GM21447 (cell line): Measurements from ENCODE around the gene EPHB2.

ENCODE experiments used
- ATAC-seq: cut with Tn5 transposase; IDR thresholded peaks from one replicate; pipeline ENCODE4 v1.9.1; 2021; ENCODE audit not compliant: unreplicated experiment

The EPHB2 gene

DNA sequence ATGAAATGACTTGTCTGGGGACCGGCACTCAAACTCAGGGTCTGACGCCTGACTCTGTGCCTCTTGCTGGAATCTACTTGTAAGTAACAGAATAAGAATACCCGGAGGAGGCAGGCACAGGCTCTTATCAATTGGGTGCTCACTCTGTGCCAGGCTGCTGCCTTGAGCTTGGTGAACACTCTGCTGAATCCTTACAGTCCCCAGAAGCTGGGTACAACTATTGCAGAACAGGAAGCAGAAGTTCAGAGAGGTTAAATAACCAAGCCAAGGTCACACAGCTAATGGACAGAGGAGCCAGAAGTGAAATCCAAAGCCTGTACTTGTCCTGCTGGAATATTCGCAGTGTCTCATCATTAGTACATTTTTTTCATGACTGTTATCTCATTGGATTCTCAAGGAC is 86.0 kb downstream of the EPHB2 start:
- ATAC-seq, result no peak

GRCh38 chr1:22798083-22798482 is 87.4 kb downstream of the EPHB2 start:
- ATAC-seq, result no peak

- no peak for ATAC-seq
These were observed 89.3 kb downstream of the EPHB2 start for GRCh38 chr1:22799971-22800370.

GRCh38 chr1:22800629-22801028 is 90.0 kb downstream of the EPHB2 start:
- no peak for ATAC-seq

- ATAC-seq, result no peak
These were observed 90.7 kb downstream of the EPHB2 start for GRCh38 chr1:22801347-22801746.

DNA sequence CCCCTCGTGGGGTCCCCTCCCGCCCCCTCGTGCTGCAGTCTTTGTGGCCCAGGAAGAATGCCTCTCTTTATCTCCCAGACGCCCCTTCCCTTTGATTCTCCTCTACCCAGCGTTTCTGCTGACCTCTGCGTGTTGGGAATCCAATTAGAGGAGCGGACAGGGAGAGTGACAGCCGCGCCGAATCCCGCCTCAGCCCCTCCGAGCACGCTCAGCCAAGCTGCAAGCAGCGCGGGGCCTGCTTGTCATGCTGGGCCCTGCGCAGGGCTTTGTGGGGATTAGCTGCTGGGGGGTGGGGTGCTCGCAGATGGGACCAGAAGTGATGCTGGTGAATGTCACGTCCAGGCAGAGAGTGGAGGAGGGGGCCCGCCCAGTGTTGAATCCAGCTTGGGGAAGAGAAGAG is 91.1 kb downstream of the EPHB2 start:
- no peak for ATAC-seq

GRCh38 chr1:22803833-22804232 is 93.2 kb downstream of the EPHB2 start:
- ATAC-seq, result no peak

- ATAC-seq, result no peak
These were observed 93.8 kb downstream of the EPHB2 start for GRCh38 chr1:22804406-22804805.

DNA sequence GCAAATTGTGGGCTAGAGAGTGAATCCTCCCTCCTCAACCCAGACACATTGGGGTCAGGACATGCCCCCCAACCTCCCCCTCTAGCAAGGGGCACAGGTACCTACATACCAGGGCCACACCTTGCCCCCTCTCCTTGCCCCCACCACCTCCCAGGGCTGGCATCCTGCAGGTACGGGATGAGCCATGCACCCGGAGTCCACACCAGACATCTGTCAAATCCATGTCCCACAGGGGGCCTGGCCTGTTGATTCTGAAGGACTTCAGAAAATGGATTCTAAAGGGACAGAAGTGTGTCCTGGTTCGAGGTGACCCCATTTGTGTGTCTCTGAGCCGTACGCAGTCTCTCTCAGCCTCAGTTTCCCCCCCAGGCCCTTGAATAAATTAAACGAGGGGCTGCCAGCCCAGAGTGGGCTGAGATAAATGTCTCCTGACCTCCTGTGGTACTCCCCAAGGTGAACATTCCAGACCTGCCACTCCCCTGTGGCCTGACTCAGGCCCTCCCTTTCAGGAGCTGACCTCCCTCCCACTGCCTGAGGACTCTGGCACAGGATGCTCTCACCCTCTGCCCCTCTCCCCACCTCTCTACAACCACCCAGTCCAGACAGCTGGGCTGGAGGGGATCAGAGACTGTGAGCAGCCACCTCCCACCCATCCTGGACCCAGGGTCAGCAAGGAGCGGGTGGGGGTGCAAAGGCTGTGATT is 94.5 kb downstream of the EPHB2 start:
- no peak for ATAC-seq

- no peak for ATAC-seq
These were observed 95.0 kb downstream of the EPHB2 start for GRCh38 chr1:22805672-22806038.

- ATAC-seq, result no peak
These were observed 95.9 kb downstream of the EPHB2 start for GRCh38 chr1:22806584-22806983.

GRCh38 chr1:22807340-22807739 is 96.7 kb downstream of the EPHB2 start:
- ATAC-seq, result no peak

GRCh38 chr1:22808186-22808675 is 97.6 kb downstream of the EPHB2 start:
- ATAC-seq, result no peak

DNA sequence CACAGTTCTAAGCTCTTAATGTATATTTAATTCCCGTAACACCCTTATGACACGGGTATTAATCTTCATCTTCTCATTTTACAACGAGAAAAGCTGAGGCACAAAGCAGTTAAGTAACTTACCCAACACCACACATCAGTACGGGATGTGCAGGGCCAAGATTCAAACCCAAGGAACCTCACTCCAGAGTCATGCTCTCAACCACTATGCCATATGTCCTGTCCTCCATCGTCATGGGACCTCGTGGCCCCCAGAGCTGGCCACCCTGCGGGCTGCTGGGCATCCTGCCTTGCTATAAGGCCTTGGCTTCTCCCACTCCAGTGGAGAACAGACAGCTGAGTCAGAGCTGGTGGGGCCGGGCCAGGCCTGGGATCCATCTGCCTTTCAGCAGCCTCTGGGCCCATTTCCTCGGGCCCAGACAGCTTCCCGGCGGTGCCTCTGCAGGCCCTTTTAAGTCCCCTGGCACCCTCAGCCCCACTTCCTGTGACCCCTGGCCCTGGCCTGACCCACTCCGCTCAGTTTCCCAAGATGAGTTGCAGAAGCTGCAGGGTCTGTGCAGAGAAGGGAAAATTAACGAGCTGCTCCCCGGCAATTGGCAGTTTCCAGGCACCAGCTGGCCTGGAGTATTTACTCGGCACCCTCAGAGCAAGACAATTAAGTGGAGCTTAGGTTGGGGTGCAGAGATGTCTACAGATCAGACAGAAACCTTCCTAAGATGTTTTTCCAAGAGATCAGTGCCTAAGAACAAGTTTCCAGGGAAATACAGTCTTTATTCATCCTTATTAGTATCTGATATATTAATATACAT is 98.2 kb downstream of the EPHB2 start:
- ATAC-seq, result no peak

DNA sequence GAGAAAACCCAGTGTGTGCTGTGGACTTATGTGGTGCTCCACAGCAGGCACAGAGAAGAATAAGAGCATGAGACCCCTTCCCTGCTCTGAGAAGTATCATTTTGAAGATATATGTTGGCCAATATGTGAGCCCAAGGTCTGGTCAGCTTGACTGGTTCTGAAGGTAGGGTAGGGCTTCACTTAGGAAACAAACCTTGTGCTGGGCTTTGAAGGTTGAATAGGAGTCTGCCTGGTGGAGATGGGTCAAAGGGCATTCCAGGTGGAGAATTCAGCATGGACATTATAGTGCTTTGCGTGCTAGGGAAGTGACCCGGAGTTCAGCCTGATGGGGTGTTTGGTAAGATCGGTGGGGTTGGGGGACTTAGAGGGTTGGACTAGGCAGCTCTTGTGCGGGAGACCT is 99.1 kb downstream of the EPHB2 start:
- no peak for ATAC-seq

DNA sequence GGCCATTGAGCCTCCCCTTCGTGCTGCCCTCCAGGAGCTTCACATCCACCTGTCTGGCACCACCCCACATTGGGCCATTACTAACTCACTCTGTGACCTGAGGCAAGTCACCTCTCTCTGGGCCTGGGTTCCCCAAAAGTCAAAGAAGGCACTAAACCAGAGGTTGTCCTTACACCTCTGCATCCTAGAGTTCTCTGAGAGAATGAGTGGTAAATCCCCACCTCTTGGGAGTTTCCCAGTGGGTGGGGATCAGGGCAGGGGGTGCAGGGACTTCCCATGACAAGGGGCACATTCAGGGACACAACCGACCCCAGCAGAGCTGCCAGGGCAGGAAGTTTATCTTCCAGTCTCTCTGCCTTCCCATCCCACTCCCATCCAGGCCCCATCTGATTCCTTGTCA is 99.7 kb downstream of the EPHB2 start:
- ATAC-seq, result no peak

- no peak for ATAC-seq
These were observed 101.6 kb downstream of the EPHB2 start for GRCh38 chr1:22812092-22812880.

DNA sequence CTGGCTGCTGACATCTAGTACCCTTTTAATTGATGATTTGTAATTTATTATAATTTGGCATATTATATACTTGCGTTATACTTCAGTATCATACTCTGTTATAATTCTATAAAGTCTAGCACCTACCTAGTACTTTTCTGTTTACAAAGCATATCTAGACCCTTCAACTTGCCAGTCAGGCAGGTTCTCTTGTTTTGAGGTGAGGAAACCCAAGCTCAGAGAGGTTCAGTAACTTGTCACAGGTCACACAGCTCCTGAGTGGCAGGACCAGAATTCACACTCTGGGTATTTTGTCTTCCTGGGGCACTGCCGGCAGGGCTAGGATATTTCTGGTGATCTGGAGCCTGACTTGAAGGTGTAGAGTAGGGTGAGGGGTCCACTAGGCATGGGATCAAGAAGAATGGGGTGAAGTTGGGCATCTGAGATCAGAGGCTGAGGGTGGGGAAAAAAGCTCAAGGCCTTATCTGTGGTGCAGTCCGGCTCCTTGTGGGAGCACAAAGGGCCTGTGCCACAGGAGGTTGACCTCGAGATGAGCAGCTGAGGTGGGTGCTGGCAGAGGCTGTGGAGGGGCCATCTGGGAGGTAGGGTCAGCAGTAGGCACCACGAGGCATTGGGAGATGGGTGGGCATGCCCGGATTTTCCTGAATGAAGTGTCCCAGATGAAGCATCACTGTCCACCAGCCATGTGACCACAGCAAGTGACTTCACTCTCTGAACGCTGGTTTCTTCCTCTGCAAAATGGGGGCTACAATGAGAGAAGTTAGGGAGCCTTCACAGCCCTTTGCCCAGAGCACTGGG is 102.6 kb downstream of the EPHB2 start:
- no peak for ATAC-seq

DNA sequence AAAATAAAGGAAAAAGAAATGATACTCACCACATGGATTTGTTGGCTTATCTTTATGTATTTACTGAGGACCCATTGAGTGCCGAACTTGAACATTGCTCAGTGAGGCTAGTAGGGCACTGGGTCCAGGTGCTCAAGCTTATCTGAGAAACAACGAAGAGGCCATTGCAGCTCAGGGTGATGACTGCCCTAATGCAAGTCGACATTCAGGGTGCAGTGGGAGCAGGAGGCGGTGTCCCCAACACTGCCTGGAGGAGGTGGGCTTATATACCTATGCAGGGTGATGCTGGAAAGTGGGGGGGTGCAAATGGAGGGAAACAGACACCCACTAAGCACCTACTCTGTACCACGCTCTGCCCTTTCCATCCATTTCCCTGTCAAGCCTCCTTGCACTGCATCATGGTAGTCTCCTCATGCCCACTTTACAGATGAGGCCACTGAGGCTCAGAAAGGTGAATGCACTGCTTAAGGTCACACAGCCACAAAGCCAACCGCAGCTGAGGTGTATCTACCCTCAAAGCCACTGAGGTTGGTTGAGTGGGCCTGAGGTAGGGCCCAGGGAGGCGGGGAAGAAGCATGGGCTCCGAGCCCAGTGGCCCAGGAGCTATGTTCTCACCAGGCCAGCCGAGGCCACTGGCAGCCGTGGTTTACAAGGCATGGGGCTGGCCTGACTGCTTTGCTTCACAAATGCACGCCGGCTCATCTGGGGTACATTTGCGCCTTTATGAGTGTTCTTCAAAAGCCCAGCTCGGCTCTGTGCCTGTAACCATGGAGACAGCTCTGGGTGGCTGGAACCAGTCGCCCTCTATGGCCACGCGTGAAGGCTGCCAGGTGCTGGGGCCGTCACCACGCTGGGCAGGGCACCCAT is 103.8 kb downstream of the EPHB2 start:
- no peak for ATAC-seq

DNA sequence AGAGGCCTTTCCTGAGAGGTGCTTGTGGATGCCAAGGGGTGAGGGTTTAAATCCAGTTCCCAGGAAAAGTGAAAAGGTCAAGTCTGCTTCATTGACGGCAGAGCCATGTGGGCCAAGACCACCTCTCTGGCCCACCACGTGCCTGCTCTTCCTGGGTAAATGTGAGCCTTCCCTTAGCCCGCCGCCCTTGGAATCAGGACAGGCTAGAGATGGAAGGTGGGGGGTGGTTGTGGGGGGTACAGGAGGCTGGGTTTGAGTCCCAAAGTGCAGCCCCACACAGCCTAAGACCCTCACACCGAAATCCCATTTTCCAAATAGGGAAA is 104.4 kb downstream of the EPHB2 start:
- ATAC-seq, result no peak
